Measurements from ENCODE around the gene KMT2B.

DNA sequence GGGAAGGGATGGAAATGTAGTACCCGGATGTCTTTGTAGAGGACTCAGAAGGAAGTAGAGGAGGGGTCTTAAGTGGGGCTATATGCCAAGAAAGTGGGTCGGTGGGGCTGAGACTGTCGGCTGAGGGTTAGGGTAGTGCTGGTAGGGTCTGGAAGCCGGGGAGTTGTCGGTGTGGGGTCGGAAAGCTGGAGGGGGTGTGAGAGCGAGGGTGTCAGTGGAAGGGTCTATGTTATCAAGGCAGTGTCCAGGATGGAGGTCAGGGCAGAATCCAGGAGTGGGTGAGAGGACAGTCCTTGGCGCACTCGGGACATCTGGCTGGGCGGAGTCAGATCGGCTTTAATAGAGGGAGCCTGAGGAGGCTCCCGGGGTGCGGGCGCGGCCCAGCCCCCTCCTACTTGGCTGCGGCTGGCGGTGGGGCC, 37.3 kb downstream of the KMT2B start:
- TF ChIP-seq FOXA1 (IDR thresholded peaks at IDR 0.05; ENCODE audit: borderline replicate concordance) (no peak), TEAD4 (IDR thresholded peaks at IDR 0.05; ENCODE audit: low read length) (no peak), TEAD4 (CRISPR knock-in tag; IDR thresholded peaks at IDR 0.05; ENCODE audit: borderline replicate concordance) (no peak), POLR2AphosphoS5 (IDR thresholded peaks at IDR 0.05; ENCODE audit: control insufficient read depth, insufficient read depth, low read depth, low read length) (no peak), KDM5B (IDR thresholded peaks at IDR 0.05; ENCODE audit: insufficient replicate concordance, low read depth, low read length) (no peak)
- TF ChIP-seq, protein P1, sequence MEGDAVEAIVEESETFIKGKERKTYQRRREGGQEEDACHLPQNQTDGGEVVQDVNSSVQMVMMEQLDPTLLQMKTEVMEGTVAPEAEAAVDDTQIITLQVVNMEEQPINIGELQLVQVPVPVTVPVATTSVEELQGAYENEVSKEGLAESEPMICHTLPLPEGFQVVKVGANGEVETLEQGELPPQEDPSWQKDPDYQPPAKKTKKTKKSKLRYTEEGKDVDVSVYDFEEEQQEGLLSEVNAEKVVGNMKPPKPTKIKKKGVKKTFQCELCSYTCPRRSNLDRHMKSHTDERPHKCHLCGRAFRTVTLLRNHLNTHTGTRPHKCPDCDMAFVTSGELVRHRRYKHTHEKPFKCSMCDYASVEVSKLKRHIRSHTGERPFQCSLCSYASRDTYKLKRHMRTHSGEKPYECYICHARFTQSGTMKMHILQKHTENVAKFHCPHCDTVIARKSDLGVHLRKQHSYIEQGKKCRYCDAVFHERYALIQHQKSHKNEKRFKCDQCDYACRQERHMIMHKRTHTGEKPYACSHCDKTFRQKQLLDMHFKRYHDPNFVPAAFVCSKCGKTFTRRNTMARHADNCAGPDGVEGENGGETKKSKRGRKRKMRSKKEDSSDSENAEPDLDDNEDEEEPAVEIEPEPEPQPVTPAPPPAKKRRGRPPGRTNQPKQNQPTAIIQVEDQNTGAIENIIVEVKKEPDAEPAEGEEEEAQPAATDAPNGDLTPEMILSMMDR (IDR thresholded peaks at IDR 0.05 in 2 of 3, conservative IDR thresholded peaks at IDR 0.05 in 1 of 3; ENCODE audit: insufficient read depth in 2 of 3, low read depth in 1 of 3, low read length in 3 of 3) = no peak

Measured in K562 (cell line).